Measurements from ENCODE around the gene ARL15. TPM values are rescaled to one million over a fixed set of nuclear protein-coding genes. Genes with fewer than 3 reads are reported as not detected.

ARL15 gene
- total and polyA plus RNA-seq, 2 donors (not counting 3 experiments of a cell fraction or from before 2014, with no cell fraction given) = 11.9 to 24.4 TPM

- no peaks in the 10 kb centered on the region for H3K4me1 ChIP-seq (ENCODE audit: control insufficient read depth, extremely low read depth, insufficient read depth, low read length)
- TF ChIP-seq FOS (IDR thresholded peaks at IDR 0.05; ENCODE audit: borderline replicate concordance, insufficient read depth, low read length) = no peak
- no peak for TF ChIP-seq JUN (IDR thresholded peaks at IDR 0.05; ENCODE audit: borderline replicate concordance, insufficient read depth, insufficient read length, low read depth)
- no peak for TF ChIP-seq POLR2AphosphoS5 (IDR thresholded peaks at IDR 0.05; ENCODE audit: insufficient read depth, low read depth, low read length)
- TF ChIP-seq, protein P1, sequence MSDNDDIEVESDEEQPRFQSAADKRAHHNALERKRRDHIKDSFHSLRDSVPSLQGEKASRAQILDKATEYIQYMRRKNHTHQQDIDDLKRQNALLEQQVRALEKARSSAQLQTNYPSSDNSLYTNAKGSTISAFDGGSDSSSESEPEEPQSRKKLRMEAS (IDR thresholded peaks at IDR 0.05; ENCODE audit: insufficient read depth, insufficient read length) = no peak
- TF ChIP-seq, protein P2, sequence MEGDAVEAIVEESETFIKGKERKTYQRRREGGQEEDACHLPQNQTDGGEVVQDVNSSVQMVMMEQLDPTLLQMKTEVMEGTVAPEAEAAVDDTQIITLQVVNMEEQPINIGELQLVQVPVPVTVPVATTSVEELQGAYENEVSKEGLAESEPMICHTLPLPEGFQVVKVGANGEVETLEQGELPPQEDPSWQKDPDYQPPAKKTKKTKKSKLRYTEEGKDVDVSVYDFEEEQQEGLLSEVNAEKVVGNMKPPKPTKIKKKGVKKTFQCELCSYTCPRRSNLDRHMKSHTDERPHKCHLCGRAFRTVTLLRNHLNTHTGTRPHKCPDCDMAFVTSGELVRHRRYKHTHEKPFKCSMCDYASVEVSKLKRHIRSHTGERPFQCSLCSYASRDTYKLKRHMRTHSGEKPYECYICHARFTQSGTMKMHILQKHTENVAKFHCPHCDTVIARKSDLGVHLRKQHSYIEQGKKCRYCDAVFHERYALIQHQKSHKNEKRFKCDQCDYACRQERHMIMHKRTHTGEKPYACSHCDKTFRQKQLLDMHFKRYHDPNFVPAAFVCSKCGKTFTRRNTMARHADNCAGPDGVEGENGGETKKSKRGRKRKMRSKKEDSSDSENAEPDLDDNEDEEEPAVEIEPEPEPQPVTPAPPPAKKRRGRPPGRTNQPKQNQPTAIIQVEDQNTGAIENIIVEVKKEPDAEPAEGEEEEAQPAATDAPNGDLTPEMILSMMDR (IDR thresholded peaks at IDR 0.05; ENCODE audit: extremely low read depth in 1 of 2, insufficient read depth in 1 of 2, low read depth in 1 of 2, low read length in 2 of 2) = no peak
- no peak for TF ChIP-seq GATA2 (IDR thresholded peaks at IDR 0.05; ENCODE audit: insufficient read depth, insufficient read length, low read depth, low read length)
- no peak for TF ChIP-seq EZH2 (IDR thresholded peaks at IDR 0.05; ENCODE audit: borderline replicate concordance, low read depth, low read length, severe bottlenecking)
- TF ChIP-seq MYC (IDR thresholded peaks at IDR 0.05; ENCODE audit: low read depth, low read length) = no peak
- no peak for TF ChIP-seq POLR2A (IDR thresholded peaks at IDR 0.05; ENCODE audit: low read depth, low read length)
- H3K4me3 ChIP-seq (replicated peaks in 1 of 3; ENCODE audit: insufficient read depth in 1 of 3, low read depth in 1 of 3, low read length in 3 of 3) = no peak overlapping the region
- no peaks in the 10 kb centered on the region for H3K27me3 ChIP-seq (ENCODE audit: control insufficient read depth in 2 of 2, insufficient read depth in 2 of 2, low read length in 2 of 2)
- H2AFZ ChIP-seq (ENCODE audit: low read depth, low read length) = no peak overlapping the region
- intact Hi-C loops (cut with micrococcal nuclease) = no loop called here
- H3K36me3 ChIP-seq (ENCODE audit: control insufficient read depth in 2 of 2, extremely low read depth in 1 of 2, insufficient read depth in 2 of 2, low read length in 2 of 2) = no peaks in the 10 kb centered on the region
- DNase-seq (ENCODE audit: low read depth, low spot score) (no peak), FAIRE-seq (no peak)
- no peaks in the 10 kb centered on the region for H3K79me2 ChIP-seq (ENCODE audit: control insufficient read depth, insufficient read depth, low read length)
- no peak overlapping the region for H3K27ac ChIP-seq (ENCODE audit: insufficient read depth, low read depth, low read length)
- ChIA-PET CTCF (no interaction called here), POLR2A (no interaction called here)
- peaks cover 3% of the 10 kb centered on the region for H4K20me1 ChIP-seq (replicated peaks; ENCODE audit: control insufficient read depth, extremely low read depth, insufficient read depth, low read length)
- no peak overlapping the region for H3K9ac ChIP-seq (replicated peaks; ENCODE audit: extremely low read depth, insufficient read depth, low read length)
- no TSS peak for BruUV-seq (replicated peaks)
- H3K9me1 ChIP-seq (replicated peaks; ENCODE audit: control insufficient read depth, extremely low read depth, insufficient read depth, low read length) = no peaks in the 10 kb centered on the region
- H3K9me3 ChIP-seq (replicated peaks; ENCODE audit: control insufficient read depth, insufficient read depth, low read length) = no peaks in the 10 kb centered on the region
- dilution Hi-C loops (cut with MboI; ENCODE audit: extremely low pct_ligation_motif_present, low sequenced_read_pairs) = no loop called here
- H3K4me2 ChIP-seq (ENCODE audit: insufficient read depth, low read length) = no peak overlapping the region
These were observed 113.4 kb downstream of the ARL15 start for GRCh38 chr5:54197018-54197417.

Data from endothelial cell of umbilical vein (primary cell).